Stimulated activated naive CD8-positive, alpha-beta T cell treated with anti-CD3 and anti-CD28 coated beads, Interleukin-15, amount 100 ng/mL, for 72 hours (primary cell): ENCODE data around the gene ANAPC4.

Experiments
- ATAC-seq: fragments of 150-1000 bp; cut with Tn5 transposase; 2 replicates; pipeline ENCODE4 v1.10.0; 2021; ENCODE audit warnings: mild to moderate bottlenecking, moderate library complexity
- DNase-seq, 2 donors: peaks; one replicate each; pipeline ENCODE4 v3.0.0; 2021 to 2022
- H3K27ac Mint-ChIP-seq, 2 donors: one replicate each; pipeline ENCODE4 v1.8.0; 2022; ENCODE audit warnings: mild to moderate bottlenecking in 2 of 2, mixed read lengths in 2 of 2, moderate library complexity in 2 of 2
- H3K27me3 Mint-ChIP-seq: one replicate; pipeline ENCODE4 v1.8.0; 2022; ENCODE audit warnings: mixed read lengths
- H3K4me1 Mint-ChIP-seq: one replicate; pipeline ENCODE4 v1.8.0; 2022; ENCODE audit warnings: mild to moderate bottlenecking, mixed read lengths
- H3K4me3 Mint-ChIP-seq, 2 donors: one replicate each; pipeline ENCODE4 v1.8.0; 2022; ENCODE audit warnings: mild to moderate bottlenecking in 2 of 2, mixed read lengths in 2 of 2, moderate library complexity in 1 of 2
- H3K9me3 Mint-ChIP-seq, 2 donors: one replicate each; pipeline ENCODE4 v1.8.0; 2022; ENCODE audit warnings: mixed read lengths in 2 of 2

Gene ANAPC4

GRCh38 chr4:25406081-25406692, 29.1 kb downstream of the ANAPC4 start:
- no peaks in the 10 kb centered on the region for H3K27me3 Mint-ChIP-seq
- ATAC-seq (no peak), DNase-seq (no peak)
- no peaks in the 10 kb centered on the region for H3K9me3 Mint-ChIP-seq
- no peak overlapping the region for H3K4me3 Mint-ChIP-seq
- no peaks in the 10 kb centered on the region for H3K4me1 Mint-ChIP-seq
- no peak overlapping the region for H3K27ac Mint-ChIP-seq

GRCh38 chr4:25410820-25411529, 33.9 kb downstream of the ANAPC4 start:
- ATAC-seq (no peak), DNase-seq (no peak)
- H3K9me3 Mint-ChIP-seq, result no peaks in the 10 kb centered on the region
- no peak overlapping the region for H3K27ac Mint-ChIP-seq
- no peaks in the 10 kb centered on the region for H3K27me3 Mint-ChIP-seq
- no peak overlapping the region for H3K4me3 Mint-ChIP-seq
- no peaks in the 10 kb centered on the region for H3K4me1 Mint-ChIP-seq

GRCh38 chr4:25413261-25413660, 36.2 kb downstream of the ANAPC4 start:
- Mint-ChIP-seq H3K4me1 (no peaks in the 10 kb centered on the region), H3K27ac (peak overlapping the region in 1 of 2 donors; percentile 46), H3K4me3 (no peak overlapping the region), H3K9me3 (no peaks in the 10 kb centered on the region), H3K27me3 (no peaks in the 10 kb centered on the region)
- no peak for ATAC-seq
- DNase-seq, result no peak

GRCh38 chr4:25417014-25417413, 40.0 kb downstream of the ANAPC4 start:
- peak overlapping the region in 1 of 2 donors; percentile 54 for H3K27ac Mint-ChIP-seq
- DNase-seq (no peak), ATAC-seq (no peak)
- H3K9me3 Mint-ChIP-seq, result no peaks in the 10 kb centered on the region
- H3K27me3 Mint-ChIP-seq, result no peaks in the 10 kb centered on the region
- no peaks in the 10 kb centered on the region for H3K4me1 Mint-ChIP-seq
- H3K4me3 Mint-ChIP-seq, result no peak overlapping the region

GRCh38 chr4:25420931-25421330, 43.9 kb downstream of the ANAPC4 start:
- no peaks in the 10 kb centered on the region for H3K9me3 Mint-ChIP-seq
- H3K4me1 Mint-ChIP-seq, result no peaks in the 10 kb centered on the region

GRCh38 chr4:25421816-25422525, 44.9 kb downstream of the ANAPC4 start:
- Mint-ChIP-seq H3K4me1 (no peaks in the 10 kb centered on the region), H3K27me3 (no peaks in the 10 kb centered on the region), H3K27ac (peak overlapping the region in 1 of 2 donors; percentile 28), H3K9me3 (no peaks in the 10 kb centered on the region), H3K4me3 (no peak overlapping the region)
- ATAC-seq (peak; percentile 60), DNase-seq (no peak)

More at GRCh38 chr4:25420931-25421330, 43.9 kb downstream of the ANAPC4 start:
- H3K4me3 Mint-ChIP-seq, result no peak overlapping the region
- ATAC-seq (no peak), DNase-seq (no peak)
- no peaks in the 10 kb centered on the region for H3K27me3 Mint-ChIP-seq
- H3K27ac Mint-ChIP-seq, result no peak overlapping the region

- ATAC-seq (no peak), DNase-seq (no peak)
- no peaks in the 10 kb centered on the region for H3K27me3 Mint-ChIP-seq
- no peak overlapping the region for H3K27ac Mint-ChIP-seq
- no peak overlapping the region for H3K4me3 Mint-ChIP-seq
- no peaks in the 10 kb centered on the region for H3K4me1 Mint-ChIP-seq
- H3K9me3 Mint-ChIP-seq, result peaks cover 3 to 5% of the 10 kb centered on the region in 2 donors
Measured at GRCh38 chr4:25423548-25423947, 46.5 kb downstream of the ANAPC4 start.

GRCh38 chr4:25424539-25425228, 47.6 kb downstream of the ANAPC4 start:
- DNase-seq (no peak), ATAC-seq (no peak)
- H3K4me3 Mint-ChIP-seq, result no peak overlapping the region
- peak overlapping the region in 1 of 2 donors; percentile 29 for H3K27ac Mint-ChIP-seq
- H3K4me1 Mint-ChIP-seq, result no peaks in the 10 kb centered on the region
- H3K27me3 Mint-ChIP-seq, result no peaks in the 10 kb centered on the region
- peaks cover 6 to 10% of the 10 kb centered on the region in 2 donors for H3K9me3 Mint-ChIP-seq

GRCh38 chr4:25425361-25425760, 48.3 kb downstream of the ANAPC4 start:
- Mint-ChIP-seq H3K4me3 (no peak overlapping the region), H3K27me3 (no peaks in the 10 kb centered on the region), H3K27ac (no peak overlapping the region), H3K4me1 (no peaks in the 10 kb centered on the region), H3K9me3 (peaks cover 6 to 10% of the 10 kb centered on the region in 2 donors)
- ATAC-seq (no peak), DNase-seq (no peak)

- no peak for ATAC-seq
- Mint-ChIP-seq H3K4me3 (no peak overlapping the region), H3K27me3 (no peaks in the 10 kb centered on the region), H3K4me1 (no peaks in the 10 kb centered on the region), H3K27ac (no peak overlapping the region), H3K9me3 (peaks cover 6 to 10% of the 10 kb centered on the region in 2 donors)
- DNase-seq, result no peak
Measured at GRCh38 chr4:25427871-25428270, 50.8 kb downstream of the ANAPC4 start.

- Mint-ChIP-seq H3K27me3 (no peaks in the 10 kb centered on the region), H3K9me3 (peaks cover 6 to 10% of the 10 kb centered on the region in 2 donors), H3K27ac (no peak overlapping the region), H3K4me1 (no peaks in the 10 kb centered on the region), H3K4me3 (no peak overlapping the region)
- no peak for DNase-seq
- no peak for ATAC-seq
Measured at GRCh38 chr4:25430630-25431029, 53.6 kb downstream of the ANAPC4 start.

- Mint-ChIP-seq H3K9me3 (no peaks in the 10 kb centered on the region), H3K27ac (no peak overlapping the region), H3K27me3 (no peaks in the 10 kb centered on the region), H3K4me1 (no peaks in the 10 kb centered on the region), H3K4me3 (no peak overlapping the region)
- ATAC-seq (no peak), DNase-seq (no peak)
Measured at GRCh38 chr4:25433966-25434827, 57.1 kb downstream of the ANAPC4 start.

GRCh38 chr4:25437926-25438325, 60.9 kb downstream of the ANAPC4 start:
- ATAC-seq (no peak), DNase-seq (no peak)
- no peaks in the 10 kb centered on the region for H3K4me1 Mint-ChIP-seq
- H3K27ac Mint-ChIP-seq, result no peak overlapping the region
- no peak overlapping the region for H3K4me3 Mint-ChIP-seq
- H3K9me3 Mint-ChIP-seq, result no peaks in the 10 kb centered on the region
- no peaks in the 10 kb centered on the region for H3K27me3 Mint-ChIP-seq

- H3K4me3 Mint-ChIP-seq, result no peak overlapping the region
- no peaks in the 10 kb centered on the region for H3K9me3 Mint-ChIP-seq
- DNase-seq (peak; percentile 54 to 55), ATAC-seq (peak; percentile 82)
- H3K4me1 Mint-ChIP-seq, result no peaks in the 10 kb centered on the region
- no peak overlapping the region for H3K27ac Mint-ChIP-seq
- no peaks in the 10 kb centered on the region for H3K27me3 Mint-ChIP-seq
Measured at GRCh38 chr4:25439918-25440477, 62.9 kb downstream of the ANAPC4 start.
